ENCODE measurements around the gene PCP4L1.
"Not testable (repeated sequence)": the region's sequence is repeated elsewhere in the genome, so short reads cannot be mapped to it uniquely, and the experiment has no call there.

Gene PCP4L1

DNA sequence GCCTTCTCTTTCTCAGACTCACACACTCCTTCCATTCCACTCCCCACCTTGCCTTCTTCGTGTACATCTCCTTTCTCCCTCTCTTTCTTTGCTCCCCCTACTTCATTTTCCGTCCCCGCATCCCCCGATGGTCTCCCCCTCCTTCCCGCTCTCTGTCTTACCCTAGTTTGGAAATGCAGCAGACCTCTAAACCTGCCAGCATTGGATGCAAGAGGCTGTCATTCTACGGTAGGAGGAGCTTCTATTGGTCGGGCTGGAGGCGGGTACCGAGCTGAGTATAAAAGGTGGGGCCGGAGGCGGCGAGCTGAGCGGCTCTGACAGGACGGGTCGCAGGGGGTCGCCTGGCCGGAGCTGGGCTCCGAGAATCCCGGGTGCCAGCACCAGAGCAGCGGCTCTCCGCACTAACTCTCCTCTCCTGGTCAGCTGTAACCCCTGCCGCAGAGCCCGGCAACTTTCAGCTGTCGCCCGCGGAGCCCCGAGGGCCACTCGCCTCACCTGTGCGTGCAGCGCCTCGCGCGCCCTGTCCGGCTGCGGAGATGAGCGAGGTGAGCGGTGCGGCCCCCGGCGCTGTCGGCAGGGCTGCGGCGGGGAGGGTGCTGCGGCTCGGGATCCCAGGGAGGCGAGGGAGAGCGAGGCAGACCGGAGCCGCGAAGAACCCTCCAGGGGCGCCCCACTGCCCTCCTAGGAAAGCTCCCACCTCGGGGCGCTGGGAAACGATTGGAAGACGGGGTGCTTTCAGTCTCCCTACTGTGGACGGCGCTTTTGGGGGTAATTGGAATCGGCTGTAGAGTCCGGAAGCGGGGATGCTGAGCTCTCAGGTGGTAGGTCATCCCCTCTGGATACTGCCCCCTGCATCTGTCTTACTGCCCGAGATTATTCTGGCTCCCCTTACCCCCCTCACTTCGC lies at the start of gene PCP4L1:
Gene PCP4L1, plus strand, starts transcription at position 307 of the 906 bp plus-strand sequence. Its CDS starts 230 bp downstream, at position 537.
- DNase-seq, result peak; percentile 36

DNA sequence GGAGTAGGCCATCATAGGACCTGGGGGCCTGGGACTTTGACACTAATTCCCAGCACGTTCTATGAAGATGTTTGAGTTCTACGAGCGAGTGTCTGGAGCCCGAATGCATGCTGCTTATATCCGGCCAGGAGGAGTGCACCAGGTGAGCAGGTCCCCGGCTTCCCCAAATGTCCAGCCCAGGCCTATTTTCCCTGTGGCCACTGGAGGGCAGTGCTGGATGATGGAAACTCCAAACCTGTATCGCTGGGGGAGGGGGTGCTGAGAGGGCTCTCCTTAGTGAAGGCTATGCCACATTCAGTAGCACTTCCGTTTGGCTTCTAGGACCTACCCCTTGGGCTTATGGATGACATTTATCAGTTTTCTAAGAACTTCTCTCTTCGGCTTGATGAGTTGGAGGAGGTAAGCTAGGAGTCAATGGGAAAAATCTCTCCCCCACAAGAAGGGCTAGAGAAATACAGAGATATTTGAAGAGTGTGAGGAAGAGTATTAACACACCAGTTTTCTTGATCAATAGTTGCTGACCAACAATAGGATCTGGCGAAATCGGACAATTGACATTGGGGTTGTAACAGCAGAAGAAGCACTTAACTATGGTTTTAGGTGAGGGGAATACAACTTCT lies 48.6 kb upstream of the PCP4L1 start:
- DNase-seq, result peak; percentile 68

DNA sequence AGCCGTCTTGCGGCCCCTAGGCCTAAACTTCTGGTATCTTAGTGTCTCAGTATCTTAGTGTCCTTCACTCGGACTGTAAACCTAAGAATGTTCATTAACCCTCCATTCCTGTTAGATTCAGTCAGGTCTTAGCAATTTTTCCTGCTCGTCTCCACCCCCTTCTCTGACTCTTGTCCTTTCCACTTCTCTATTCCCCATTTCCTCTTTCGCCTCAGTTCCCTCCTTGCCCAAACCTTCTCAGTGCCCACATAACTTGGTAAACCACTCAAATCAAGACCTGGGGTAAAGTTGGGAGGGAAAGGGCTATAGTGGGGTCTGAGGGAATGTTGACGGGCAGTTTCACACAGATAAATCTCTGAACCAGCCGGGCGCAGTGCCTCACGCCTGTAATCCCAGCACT lies 44.2 kb upstream of the PCP4L1 start:
- DNase-seq, result no peak

DNA sequence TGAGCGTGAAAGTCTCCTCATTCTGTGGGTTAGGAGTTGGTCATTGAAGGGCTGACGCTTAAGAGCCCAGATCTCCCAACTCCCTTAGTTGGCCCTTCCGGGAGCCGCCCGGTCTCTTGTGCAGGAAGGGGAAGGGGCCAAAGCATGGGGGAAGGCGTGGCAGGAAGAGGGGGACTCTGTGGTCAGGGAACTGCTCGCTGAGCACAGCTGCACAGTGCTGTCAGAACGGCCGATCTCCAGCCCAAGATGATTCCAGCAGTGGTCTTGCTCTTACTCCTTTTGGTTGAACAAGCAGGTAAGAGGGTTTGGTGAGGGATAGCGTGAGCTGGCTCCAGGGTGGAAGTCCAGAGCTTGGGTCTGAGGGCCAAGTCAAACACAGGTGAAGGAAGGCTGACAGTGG lies 43.5 kb upstream of the PCP4L1 start, which contains the start of gene FCER1G:
Gene FCER1G, plus strand, starts transcription at position 220 of the 400 bp plus-strand sequence. Its CDS starts 27 bp downstream, at position 247.
- DNase-seq, result no peak

DNA sequence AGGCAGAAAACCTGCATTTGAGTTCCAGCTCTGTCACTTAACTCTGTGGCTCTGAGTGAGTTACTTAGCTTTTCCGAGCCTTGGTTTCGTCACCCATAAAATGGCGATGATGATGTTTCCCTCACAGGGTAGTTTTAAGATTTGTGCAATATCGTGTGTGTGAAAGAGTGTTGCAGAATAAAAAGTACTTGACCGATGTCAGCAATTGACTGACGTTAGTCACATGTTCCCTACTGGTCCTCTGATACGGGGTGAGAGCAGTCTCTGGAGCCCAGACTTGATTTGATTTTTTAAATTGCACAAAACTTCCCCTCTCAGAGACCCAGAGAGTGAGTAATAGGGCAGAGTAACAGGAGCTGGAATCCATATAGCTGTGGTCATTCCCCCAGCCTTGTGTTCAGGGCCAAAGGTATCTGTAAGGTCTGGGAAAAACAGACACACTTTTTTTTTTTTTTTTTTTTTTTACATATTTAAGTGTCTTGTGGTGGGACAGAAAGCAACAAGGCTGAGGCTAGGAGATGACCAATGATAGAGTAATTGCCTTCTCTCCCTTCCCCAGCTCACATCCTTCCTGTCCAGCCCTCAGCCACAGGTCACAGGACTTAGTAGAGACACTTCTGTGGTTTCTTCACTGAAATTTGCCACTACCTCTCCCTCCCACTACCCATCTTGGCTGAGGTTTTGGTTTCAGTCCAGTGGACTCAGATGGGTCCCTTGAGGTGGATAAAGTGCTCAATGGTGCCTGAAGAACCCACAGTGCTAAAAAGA lies 41.4 kb upstream of the PCP4L1 start:
- DNase-seq, result peak; percentile 72

DNA sequence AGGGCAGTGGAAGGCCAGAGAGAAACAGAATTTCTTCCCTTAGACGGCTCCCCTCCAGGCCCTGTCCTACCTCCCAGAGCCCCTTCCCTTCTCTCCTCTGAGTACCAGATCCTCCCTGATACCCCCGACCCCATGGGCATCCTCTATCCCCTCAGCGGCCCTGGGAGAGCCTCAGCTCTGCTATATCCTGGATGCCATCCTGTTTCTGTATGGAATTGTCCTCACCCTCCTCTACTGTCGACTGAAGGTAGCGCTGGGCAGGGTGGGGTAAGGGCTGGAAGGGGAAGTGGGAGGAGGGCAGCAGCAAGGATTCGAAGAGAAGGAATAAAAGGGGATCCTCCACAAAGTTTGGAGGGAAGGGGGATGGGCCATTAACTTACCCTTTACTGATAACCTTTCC lies 40.7 kb upstream of the PCP4L1 start:
- no peak for DNase-seq

DNA sequence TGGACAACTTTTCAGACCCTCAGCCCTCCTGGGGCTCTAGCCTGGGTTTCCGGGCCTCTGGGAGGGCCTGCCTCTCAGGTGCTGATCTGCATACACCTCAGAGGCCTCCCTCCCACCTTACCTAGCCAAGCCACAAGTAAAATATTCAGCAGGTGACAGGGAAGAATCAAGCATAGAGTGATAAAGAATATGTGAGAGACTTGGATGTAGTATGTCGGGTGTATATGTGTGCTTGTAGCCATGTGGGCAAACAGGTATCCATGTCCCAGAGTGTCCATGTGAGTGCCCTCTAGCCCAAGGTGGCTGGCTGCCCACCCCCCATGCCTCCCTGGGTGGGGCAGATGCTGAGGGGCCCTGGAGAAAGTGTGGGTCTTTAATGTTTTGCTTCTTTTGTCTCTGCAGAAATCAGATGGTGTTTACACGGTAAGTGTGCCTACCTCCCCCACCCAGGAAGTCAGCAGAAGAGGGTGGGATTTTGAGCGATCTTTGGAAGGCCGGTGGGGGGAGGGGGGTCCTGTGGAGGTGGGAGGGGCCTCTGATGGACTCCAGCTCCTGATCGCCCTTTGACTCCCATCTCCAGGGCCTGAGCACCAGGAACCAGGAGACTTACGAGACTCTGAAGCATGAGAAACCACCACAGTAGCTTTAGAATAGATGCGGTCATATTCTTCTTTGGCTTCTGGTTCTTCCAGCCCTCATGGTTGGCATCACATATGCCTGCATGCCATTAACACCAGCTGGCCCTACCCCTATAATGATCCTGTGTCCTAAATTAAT lies 40.1 kb upstream of the PCP4L1 start:
- DNase-seq, result no peak

DNA sequence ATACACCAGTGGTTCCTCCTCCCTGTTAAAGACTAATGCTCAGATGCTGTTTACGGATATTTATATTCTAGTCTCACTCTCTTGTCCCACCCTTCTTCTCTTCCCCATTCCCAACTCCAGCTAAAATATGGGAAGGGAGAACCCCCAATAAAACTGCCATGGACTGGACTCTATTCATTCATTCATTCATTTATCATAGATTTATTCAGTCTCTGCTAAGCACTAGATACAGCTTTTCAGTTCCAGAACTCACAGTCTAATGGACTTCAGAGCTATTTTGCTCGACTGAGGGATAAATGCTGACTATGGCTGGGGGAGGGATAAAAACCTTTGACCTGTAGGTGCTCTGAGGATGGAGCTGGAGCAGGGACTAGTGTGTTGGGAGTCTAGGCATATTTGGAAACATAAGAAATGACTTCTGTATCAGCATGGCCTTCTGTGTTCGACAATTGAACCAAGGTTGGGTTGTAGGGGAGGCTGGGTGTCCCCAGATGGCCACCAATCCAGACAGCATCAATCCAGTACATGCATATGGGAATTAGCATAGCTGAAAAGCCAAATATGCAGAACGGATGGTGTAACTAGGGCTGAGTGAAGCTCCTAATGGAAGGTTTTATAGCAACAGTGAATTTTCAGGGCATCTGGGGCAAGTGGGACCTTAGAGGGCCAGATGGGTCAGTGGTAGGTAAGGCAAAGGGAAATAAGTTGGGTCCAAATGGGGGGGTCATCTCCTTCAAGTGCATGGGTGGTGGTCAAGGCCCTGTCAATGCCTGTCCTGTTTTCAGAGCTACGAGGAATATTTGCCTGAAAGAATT lies 39.3 kb upstream of the PCP4L1 start:
- DNase-seq, result no peak

DNA sequence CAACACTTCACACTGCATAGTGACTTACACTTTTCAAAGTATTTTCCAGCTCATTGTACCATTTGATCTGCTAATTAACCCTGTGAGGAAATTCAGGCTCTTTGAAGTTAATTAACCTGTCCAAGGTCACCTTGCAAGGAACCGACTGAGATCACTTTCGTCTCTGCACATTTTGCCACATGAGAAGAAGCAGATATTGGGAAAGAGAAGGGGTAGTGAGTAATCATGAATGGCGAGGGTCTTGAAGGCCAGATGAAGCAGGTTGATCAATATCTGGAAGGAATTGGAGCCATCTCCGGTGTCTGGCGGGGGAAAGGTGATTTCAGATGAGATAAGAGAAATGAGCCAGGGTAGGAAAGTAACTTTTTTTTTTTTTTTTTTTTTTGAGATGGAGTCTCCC lies 38.5 kb upstream of the PCP4L1 start:
- DNase-seq, result no peak

DNA sequence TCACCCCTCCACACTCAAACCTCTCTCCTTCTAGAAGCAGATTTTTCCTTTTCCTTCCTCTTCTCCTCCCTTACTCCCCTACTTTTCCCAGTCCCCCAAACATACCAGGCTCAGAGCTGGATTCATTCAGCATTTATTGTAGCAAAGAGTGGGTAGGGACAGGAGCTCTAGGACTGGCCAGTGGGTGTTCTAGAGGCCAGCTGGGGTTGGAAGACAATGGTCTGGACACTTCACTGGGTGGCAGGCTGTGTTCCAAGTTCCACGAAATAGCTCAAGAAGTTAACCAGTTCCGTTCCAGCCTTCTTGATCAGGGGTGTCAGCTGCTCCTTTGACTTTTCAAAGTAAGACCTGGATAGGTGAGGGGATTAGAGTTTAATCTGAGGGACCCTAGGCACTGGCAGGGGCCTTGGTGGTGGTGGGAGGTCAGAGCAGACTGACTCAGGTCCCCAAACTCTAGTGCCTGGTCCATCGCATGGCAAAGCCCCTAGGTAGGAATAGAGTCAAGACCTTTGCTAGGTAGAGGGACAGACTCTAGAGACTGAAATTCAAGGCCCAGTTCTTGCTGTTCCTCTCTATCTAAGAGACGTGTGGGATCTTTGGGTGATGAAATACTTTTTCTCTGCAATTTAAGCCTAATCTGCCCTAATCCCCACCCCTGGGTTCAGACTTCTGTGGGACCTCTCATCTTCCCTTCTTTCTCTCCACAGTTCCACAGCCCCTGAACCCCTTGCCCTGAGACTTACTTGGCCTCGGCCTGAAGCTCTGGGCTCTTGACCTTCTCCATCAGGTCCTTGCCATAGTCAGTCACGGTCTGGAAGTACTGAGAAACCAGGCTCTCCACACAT lies 36.1 kb upstream of the PCP4L1 start:
- DNase-seq, result no peak

DNA sequence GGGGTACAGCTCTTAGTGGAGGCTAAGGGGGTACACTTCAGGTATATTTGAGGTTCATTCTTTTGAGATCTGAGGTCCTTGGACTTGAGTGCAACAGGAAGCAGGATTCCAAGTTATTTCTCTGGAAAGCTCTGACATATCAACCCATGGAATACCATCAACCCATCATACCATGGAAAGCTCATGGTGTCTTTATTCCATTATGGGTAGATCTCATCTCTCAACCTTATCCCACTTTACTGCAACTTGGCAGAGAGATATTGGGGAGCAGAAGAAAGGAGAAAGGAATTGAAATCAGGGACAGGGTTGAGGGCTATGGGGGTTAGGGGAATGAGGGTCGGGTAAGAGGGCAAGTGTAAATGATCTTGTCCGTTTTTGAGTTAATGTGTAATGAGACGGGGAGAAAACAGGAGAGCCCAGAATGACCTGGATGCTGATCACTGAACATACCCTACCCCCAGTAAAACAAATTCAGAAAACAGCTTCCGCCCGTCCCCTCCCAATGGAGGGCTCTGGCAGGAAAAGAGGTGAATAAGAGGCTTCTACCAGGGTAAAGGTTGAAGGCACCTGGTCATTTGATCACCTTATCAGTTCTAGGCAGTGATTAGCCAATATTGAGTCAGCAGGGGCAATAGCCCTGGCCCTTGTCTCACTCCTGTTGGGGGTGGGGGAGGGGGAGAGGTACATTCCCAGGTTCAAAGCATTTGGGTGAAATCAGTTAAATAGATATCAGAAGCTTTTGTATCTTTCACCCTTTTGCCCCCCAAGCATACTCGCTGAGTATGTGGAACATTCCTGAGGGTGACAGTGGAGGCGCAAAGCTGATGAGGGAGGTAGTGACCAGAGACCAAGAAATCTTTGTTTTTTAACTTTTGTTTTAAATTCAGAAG lies 34.5 kb upstream of the PCP4L1 start:
- DNase-seq, result no peak

DNA sequence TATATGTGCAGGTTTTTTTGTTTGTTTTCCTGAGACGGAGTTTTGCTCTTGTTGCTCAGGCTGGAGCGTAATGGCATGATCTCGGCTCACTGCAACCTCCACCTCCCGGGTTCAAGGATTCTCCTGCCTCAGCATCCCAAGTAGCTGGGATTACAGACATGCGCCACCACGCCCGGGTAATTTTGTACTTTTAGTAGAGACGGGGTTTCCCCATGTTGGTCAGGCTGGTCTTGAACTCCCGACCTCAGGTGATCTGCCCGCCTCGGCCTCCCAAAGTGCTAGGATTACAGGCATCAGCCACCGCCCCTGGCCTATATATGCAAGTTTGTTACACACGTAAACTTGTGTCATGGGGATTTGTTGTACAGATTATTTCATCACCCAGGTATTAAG lies 33.9 kb upstream of the PCP4L1 start:
- DNase-seq, result not testable (repeated sequence)

DNA sequence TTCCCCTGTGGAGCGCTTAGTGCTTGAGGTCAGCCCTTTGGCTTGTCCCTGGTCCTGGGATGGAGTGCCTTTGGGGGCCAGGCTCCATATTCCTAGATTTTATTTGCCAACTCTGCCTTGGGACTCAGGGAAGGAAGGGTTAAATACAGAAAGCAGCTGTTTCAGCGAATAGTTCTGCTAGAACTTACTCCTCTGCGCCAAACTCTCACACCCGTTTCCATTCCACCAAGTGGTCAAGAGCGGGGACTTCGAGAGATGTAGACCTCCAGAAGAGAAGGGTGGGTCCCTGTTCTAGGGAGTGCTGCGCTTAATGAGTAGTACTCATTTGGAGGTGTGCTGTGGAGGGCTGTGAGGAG lies 33.4 kb upstream of the PCP4L1 start:
- no peak for DNase-seq

DNA sequence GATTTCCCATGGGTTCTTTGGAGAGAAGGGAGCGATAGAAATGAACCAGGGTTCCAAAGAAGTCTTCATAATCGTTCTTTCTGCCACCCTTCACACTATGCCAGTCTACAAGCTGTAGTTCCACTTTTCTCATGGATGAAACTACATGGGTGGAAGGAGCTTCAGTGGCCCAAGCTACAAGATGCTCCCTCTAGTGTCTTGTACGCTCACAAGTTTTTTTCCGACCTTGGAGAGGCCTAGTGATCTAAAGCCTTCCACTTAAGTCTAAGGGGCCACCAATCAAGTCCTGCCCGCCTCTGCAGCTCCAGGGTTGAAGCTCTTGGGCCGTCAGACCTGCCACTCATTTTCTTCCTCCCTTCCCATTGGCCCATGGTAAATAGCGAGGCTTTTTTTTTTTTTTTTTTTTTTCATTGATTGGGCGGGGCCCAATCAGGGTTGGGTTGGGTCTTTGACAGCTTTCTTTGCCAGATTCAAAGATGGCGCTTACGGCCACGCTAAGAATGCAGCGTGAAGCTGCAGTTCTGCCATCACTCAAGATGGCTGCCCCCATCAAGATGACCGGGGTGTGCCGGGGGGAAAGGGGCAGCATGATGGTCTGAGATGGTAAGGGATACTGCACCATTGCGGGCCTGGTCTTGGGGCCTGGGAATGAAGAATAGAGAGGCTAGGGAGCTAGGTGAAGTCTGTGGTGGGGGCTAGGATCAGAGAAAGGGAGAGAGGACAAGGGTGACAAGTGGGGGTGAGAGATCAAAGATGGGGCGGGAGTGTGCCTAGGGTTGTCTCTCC lies 32.8 kb upstream of the PCP4L1 start, which contains the start of gene TOMM40L:
Gene TOMM40L, plus strand, starts transcription at position 527 of the 786 bp plus-strand sequence. CDS start 430 bp downstream, outside the sequence.
- DNase-seq, result peak; percentile 100

DNA sequence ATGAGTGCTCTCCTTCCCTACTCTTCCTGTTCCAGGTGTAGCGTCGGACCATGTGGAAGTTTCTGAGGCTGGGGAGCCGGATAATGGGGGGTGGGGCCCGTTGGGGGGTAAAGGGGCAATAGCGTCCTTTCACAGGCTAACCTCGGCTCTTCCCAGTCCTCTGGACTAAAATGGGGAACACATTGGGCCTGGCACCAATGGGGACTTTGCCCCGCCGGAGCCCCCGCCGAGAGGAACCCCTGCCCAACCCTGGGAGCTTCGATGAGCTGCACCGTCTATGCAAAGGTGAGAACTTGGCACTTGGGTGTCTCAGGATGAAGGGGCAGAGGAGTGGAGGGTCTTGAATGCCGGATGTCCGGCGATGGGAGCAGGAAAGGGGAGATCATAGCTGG lies 32.2 kb upstream of the PCP4L1 start:
- no peak for DNase-seq

DNA sequence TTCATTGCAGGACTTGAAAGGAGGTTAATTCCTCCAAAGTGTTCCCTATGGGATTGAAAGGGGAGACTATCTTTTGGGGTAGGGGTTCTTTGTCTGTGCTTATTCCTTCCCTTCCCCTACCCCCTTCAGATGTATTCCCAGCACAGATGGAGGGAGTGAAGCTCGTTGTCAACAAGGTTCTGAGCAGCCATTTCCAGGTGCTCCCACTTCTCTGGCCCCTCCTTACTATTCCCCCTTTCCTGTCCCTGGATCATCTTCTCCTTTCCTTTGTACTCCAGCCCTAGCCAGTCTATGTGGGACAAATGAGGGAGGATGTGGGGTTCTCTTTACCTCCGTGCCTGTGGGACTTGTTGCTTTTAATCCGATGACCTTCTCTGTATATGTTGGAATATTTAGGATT lies 31.8 kb upstream of the PCP4L1 start:
- no peak for DNase-seq

DNA sequence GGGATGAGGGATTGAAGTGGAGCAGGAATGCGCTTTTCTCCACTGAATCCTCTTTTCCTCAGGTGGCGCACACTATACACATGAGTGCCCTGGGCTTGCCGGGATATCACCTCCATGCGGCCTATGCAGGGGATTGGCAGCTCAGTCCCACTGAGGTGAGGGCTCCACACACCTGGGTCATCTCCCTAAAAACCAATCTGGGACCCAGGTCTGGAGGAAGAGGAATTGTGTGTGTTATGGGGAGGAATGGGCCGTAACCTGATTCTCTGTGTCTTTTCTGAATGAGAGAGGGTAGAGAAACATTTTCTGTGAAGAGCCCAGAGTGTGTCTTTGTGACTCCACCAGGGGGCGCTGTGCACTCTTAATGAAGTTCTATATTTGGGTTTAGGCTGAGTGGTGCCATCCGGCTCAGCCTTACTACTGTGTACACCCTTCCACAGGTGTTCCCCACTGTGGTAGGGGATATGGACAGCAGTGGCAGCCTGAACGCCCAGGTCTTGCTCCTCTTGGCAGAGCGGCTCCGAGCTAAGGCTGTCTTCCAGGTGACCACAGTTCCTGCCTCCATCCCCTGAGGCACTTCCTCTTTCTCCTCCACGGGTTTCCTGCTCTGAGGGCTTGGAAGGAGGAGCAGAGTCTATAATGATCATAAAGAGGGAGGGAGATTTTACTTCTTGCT lies 31.2 kb upstream of the PCP4L1 start:
- DNase-seq, result peak; percentile 69

DNA sequence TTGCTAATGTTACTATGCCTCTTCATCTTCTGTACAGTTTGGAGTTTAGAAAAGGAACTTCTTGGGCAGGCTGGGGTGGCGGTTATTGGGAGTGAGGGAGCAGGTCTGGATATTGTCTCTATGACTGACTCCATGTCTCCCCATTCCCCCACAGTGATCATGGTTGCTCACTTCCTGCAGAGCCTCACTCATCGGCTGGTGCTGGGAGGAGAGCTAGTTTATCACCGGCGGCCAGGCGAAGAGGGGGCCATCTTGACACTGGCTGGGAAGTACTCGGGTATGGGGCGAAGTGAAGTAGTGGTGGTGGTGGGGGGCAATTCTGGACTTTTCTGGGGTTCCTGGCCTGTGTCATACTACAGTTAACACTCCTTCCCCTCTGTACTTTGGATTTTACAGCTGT lies 30.5 kb upstream of the PCP4L1 start:
- no peak for DNase-seq
